HepG2 (cell line): Measurements from ENCODE around the gene ATOSB. TPM values are rescaled to one million over a fixed set of nuclear protein-coding genes. Genes with fewer than 3 reads are reported as not detected.

Source experiments
- AGO2 ChIP-seq: fragments of 200-400 bp; formaldehyde crosslinking; optimal IDR thresholded peaks from 2 replicates; pipeline ENCODE3; 2017; ENCODE audit warnings: mild to moderate bottlenecking, low read depth, low read length, moderate library complexity
- CENPBD1 ChIP-seq: sonication (generic); formaldehyde crosslinking; IDR thresholded peaks from 2 replicates; pipeline ENCODE4 v1.8.0; 2022; ENCODE audit warnings: missing genetic modification reagents, low read depth, mild to moderate bottlenecking, borderline replicate concordance
- EP300 ChIP-seq, 3 experiments: sonication (generic) in 1 of 3; formaldehyde crosslinking in 1 of 3; IDR thresholded peaks; 2 replicates each; pipeline versions ENCODE4 v1.5.1 to v1.6.1; 2011 to 2020; ENCODE audit warnings: low read depth in 2 of 3, low read length in 2 of 3, borderline replicate concordance in 1 of 3, improper control_type of control experiment in 1 of 3, mild to moderate bottlenecking in 1 of 3, missing genetic modification reagents in 1 of 3, moderate library complexity in 1 of 3
- HNRNPLL ChIP-seq: fragments of 200-400 bp; formaldehyde crosslinking; IDR thresholded peaks from 2 replicates; pipeline ENCODE4 v1.6.1; 2017; ENCODE audit warnings: mild to moderate bottlenecking, low read depth, low read length; ENCODE audit not compliant: poor library complexity, severe bottlenecking
- KDM2A ChIP-seq: sonication (generic); formaldehyde crosslinking; IDR thresholded peaks from 2 replicates; pipeline ENCODE4 v1.4.0; 2020; ENCODE audit warnings: low read depth, missing genetic modification reagents, borderline replicate concordance
- MAZ ChIP-seq, 2 experiments: sonication (generic) in 1 of 2; formaldehyde crosslinking in 1 of 2; IDR thresholded peaks; 2 replicates each; pipeline versions ENCODE4 v1.5.0 to v1.6.1; 2012 to 2020; ENCODE audit warnings: low read depth in 2 of 2, mild to moderate bottlenecking in 2 of 2, borderline replicate concordance in 1 of 2, improper control_type of control experiment in 1 of 2, low read length in 1 of 2, missing genetic modification reagents in 1 of 2, moderate library complexity in 1 of 2
- PRPF4 ChIP-seq: fragments of 200-400 bp; formaldehyde crosslinking; IDR thresholded peaks from 2 replicates; pipeline ENCODE4 v1.6.1; 2016; ENCODE audit warnings: low read length, low read depth; ENCODE audit not compliant: poor library complexity, severe bottlenecking
- RELA ChIP-seq: sonication (generic); formaldehyde crosslinking; IDR thresholded peaks from 2 replicates; pipeline ENCODE4 v1.4.0; 2020; ENCODE audit warnings: missing genetic modification reagents
- TAF1 ChIP-seq: sonication (generic); formaldehyde crosslinking; IDR thresholded peaks from 2 replicates; pipeline ENCODE4 v1.4.0; 2020; ENCODE audit warnings: missing genetic modification reagents
- ZNF282 ChIP-seq: fragments of 450-650 bp; IDR thresholded peaks from 2 replicates; pipeline ENCODE4 v1.6.1; 2018; ENCODE audit not compliant: partially characterized antibody
- polyA plus RNA-seq, 8 experiments: library from polyadenylated mRNA; depleted of rRNA in 3 of 8; stranded (reverse) in 7 of 8; unstranded in 1 of 8; fragments of >200 nt; fragmentation: Illumina TruSeq in 4 of 8; extraction: Trizol in 4 of 8; gene quantifications; 2 replicates each; pipeline versions ENCODE4 v1.2.1 to v1.2.3, GENCODE V29; 2011 to 2016; ENCODE audit warnings: low read depth in 4 of 8, missing spikeins in 1 of 8, mixed read lengths in 1 of 8; ENCODE audit not compliant: insufficient read depth in 1 of 8
- total RNA-seq, 5 experiments: library from RNA; depleted of rRNA; stranded (reverse); fragments of >200 nt; fragmentation: Illumina TruSeq; extraction: Trizol; gene quantifications; 2 replicates each; pipeline ENCODE4 v1.2.3, GENCODE V29; 2016; ENCODE audit warnings: low read depth in 1 of 5
- TF ChIP-seq, protein P1 (sequence below): sonication (generic); formaldehyde crosslinking; conservative IDR thresholded peaks from 2 replicates; pipeline ENCODE4 v1.8.0; 2022; ENCODE audit warnings: low read depth, missing genetic modification reagents
- TF ChIP-seq, protein P2 (sequence below): sonication (generic); formaldehyde crosslinking; IDR thresholded peaks from 2 replicates; pipeline ENCODE4 v1.5.0; 2020; ENCODE audit warnings: missing genetic modification reagents
- TF ChIP-seq, protein P3 (sequence below): sonication (generic); formaldehyde crosslinking; IDR thresholded peaks from 2 replicates; pipeline ENCODE4 v1.5.1; 2020; ENCODE audit warnings: missing genetic modification reagents, mild to moderate bottlenecking, borderline replicate concordance

Gene ATOSB
- total and polyA plus RNA-seq, 2 of the 13 experiments (the other 11 are each of a cell fraction or from before 2014, with no cell fraction given) = 1.9 to 6.4 TPM

GRCh38 chr9:35161713-35162604, 46.3 kb upstream of the ATOSB start, which contains the start of gene UNC13B (continued):
- TF ChIP-seq PRPF4 (no peak), RELA (CRISPR knock-in tag) (no peak; the same call in 1 of the 2 replicates), CENPBD1 (CRISPR knock-in tag) (no peak), TAF1 (CRISPR knock-in tag) (peak; percentile 98), AGO2 (no peak), ZNF282 (no peak), KDM2A (CRISPR knock-in tag) (peak; percentile 95), HNRNPLL (peak; percentile 96), EP300 (IDR thresholded peaks at IDR 0.05; ENCODE audit: low read depth in 2 of 2, low read length in 2 of 2) (no peak), EP300 (CRISPR knock-in tag; IDR thresholded peaks at IDR 0.05; ENCODE audit: borderline replicate concordance) (peak; percentile 6; the same call in 1 of the 2 replicates), MAZ (IDR thresholded peaks at IDR 0.05; ENCODE audit: borderline replicate concordance, low read depth, low read length) (peak; percentile 82), MAZ (CRISPR knock-in tag; IDR thresholded peaks at IDR 0.05; ENCODE audit: low read depth) (peak; percentile 69; the same call in 1 of the 2 replicates)
- TF ChIP-seq, protein P1, sequence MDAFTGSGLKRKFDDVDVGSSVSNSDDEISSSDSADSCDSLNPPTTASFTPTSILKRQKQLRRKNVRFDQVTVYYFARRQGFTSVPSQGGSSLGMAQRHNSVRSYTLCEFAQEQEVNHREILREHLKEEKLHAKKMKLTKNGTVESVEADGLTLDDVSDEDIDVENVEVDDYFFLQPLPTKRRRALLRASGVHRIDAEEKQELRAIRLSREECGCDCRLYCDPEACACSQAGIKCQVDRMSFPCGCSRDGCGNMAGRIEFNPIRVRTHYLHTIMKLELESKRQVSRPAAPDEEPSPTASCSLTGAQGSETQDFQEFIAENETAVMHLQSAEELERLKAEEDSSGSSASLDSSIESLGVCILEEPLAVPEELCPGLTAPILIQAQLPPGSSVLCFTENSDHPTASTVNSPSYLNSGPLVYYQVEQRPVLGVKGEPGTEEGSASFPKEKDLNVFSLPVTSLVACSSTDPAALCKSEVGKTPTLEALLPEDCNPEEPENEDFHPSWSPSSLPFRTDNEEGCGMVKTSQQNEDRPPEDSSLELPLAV (CRISPR knock-in tag) = no peak
- TF ChIP-seq, protein P2, sequence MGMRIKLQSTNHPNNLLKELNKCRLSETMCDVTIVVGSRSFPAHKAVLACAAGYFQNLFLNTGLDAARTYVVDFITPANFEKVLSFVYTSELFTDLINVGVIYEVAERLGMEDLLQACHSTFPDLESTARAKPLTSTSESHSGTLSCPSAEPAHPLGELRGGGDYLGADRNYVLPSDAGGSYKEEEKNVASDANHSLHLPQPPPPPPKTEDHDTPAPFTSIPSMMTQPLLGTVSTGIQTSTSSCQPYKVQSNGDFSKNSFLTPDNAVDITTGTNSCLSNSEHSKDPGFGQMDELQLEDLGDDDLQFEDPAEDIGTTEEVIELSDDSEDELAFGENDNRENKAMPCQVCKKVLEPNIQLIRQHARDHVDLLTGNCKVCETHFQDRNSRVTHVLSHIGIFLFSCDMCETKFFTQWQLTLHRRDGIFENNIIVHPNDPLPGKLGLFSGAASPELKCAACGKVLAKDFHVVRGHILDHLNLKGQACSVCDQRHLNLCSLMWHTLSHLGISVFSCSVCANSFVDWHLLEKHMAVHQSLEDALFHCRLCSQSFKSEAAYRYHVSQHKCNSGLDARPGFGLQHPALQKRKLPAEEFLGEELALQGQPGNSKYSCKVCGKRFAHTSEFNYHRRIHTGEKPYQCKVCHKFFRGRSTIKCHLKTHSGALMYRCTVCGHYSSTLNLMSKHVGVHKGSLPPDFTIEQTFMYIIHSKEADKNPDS (CRISPR knock-in tag) = no peak
- TF ChIP-seq, protein P3, sequence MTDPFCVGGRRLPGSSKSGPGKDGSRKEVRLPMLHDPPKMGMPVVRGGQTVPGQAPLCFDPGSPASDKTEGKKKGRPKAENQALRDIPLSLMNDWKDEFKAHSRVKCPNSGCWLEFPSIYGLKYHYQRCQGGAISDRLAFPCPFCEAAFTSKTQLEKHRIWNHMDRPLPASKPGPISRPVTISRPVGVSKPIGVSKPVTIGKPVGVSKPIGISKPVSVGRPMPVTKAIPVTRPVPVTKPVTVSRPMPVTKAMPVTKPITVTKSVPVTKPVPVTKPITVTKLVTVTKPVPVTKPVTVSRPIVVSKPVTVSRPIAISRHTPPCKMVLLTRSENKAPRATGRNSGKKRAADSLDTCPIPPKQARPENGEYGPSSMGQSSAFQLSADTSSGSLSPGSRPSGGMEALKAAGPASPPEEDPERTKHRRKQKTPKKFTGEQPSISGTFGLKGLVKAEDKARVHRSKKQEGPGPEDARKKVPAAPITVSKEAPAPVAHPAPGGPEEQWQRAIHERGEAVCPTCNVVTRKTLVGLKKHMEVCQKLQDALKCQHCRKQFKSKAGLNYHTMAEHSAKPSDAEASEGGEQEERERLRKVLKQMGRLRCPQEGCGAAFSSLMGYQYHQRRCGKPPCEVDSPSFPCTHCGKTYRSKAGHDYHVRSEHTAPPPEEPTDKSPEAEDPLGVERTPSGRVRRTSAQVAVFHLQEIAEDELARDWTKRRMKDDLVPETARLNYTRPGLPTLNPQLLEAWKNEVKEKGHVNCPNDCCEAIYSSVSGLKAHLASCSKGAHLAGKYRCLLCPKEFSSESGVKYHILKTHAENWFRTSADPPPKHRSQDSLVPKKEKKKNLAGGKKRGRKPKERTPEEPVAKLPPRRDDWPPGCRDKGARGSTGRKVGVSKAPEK (CRISPR knock-in tag) = no peak
